ENCODE data around the gene PLSCR2.
"Not testable (repeated sequence)": the region's sequence is repeated elsewhere in the genome, so short reads cannot be mapped to it uniquely, and the experiment has no call there.

The PLSCR2 gene

DNA sequence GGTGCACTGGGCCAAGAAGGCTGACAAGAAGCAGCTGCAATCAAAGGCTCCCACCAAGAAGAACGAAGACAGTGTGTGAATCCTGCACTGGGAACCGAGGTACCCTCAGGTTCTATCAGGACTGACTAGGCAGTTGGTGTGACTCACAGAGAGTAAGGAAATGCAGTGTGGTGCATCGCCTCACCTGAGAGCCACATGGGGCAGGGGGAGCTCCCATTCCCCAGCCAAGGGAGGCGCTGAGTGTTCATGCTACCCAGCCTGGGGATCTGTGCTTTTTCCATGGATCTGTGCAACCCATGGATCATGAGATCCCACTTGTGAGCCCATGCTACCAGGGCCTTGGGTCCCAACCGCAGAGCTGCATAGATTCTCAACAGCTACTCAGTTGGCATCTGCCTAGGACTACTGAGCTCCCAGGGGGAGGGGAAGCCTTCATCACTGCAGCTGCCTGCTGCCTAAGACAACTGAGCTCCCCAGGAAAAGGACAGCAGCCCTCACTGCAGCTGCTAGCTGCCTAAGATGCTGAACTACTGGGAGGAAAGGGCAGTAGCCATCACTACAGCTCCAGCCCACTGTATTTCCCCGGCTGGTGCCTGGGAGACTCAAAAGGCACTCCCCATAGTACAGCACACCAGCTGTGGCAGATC lies 6.9 kb upstream of the PLSCR2 start:
- no peak for FAIRE-seq

GRCh38 chr3:146474976-146475375 lies 5.6 kb upstream of the PLSCR2 start:
- not testable (repeated sequence) for FAIRE-seq

GRCh38 chr3:146473726-146474125 lies 4.4 kb upstream of the PLSCR2 start:
- FAIRE-seq: no peak

DNA sequence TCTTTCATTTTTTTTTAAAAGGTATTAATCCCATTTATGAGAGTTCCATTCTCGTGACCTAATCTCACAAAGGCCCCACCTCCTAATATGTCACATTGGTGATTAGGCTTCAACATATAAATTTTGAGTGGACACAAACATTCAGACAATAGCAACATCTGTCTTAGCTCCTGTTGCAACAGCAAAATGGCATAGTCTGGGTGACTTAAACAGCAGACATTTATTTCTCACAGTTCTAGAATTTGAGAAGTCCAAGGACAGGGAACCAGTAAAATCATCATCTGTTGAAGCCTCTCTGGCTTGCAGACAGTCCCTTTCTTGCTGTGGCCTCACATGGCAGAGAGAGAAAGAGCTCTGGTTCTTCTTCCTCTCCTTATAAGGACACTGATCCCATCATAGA lies 3.2 kb upstream of the PLSCR2 start:
- no peak for FAIRE-seq

DNA sequence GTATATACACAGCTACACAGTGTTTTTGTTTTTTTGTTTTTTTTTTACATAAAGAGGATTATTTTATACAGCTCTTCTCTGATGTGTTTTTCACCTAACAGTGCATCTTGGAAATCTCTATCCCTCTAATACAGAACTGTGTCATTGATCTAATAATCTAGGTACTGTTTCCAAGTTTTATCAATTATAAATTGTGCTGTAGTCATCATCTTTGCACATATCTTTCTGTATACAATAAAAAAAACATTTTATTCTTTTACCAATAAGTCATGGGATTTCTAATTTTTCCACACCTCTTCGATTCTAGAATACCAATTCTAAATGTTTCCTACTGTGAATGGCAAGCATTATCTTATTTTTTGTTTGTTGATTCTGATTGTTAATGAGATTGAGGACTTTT lies 1.7 kb upstream of the PLSCR2 start:
- no peak for FAIRE-seq

DNA sequence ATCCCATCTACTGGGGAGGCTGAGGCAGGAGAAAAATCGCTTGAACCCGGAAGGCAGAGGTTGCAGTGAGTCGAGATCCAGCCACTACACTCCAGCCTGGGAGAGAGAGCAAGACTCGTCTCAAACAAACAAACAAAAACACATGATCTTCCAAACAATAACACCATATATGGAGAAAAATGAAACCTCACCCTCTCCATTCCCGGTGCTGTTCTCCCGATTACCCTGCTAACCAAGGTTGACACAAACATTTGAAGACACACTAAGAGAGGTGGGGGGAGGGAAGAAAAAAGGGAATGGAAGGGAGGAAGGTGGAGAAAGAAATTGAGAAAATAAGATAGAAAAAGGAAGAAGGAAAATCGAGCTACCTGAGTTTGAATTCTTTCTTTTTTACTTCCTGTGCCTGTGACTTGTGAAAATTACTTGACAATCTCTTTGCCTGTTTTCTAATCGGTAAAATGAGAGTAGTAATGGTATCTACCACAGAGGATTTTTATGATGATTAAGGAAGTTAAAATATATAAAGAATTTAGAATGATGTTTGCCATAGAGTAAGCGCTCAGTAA lies 1.1 kb upstream of the PLSCR2 start:
- no peak for FAIRE-seq

DNA sequence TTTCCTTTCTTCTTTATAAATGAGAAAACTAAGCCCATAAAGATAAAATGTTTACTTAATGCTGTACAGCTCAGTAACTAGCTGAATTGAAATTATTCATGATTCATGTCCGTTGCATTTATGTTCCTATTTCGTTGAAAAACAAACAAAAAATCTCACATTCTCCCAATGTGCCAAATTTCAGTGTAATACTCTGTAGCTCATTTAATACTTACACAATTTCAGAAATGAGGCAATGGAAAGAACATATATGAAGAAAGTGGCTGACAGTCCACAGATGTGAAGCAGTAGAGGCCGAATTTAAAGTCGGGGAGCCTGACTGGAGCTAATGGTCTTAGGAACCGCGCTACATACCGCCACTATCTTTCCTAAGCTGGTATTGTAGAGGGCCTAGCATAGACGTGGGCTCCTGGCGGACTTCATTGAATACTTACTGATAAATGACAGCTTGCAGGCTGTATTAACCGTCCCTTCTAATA lies 651 bp downstream of the PLSCR2 start:
- no peak for FAIRE-seq

DNA sequence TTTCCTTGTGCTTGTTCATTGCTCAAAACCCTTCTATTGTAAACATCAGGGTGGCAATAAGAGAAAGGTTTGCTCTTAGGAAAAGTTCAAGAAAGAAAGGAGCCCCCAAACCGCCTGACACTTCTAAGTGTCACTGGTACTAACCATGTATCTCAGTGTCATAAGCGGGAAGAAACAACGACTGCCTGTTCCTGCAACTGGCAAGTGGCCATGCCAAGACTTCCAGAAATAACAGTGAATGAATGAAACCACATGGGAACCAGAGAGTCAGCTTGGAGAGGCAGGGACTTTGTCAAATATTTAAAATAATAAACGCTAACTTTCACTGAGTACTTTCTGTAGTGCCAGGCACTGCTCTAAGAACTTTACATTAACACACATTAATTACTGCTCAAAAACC lies 1.1 kb downstream of the PLSCR2 start:
- FAIRE-seq: no peak

GRCh38 chr3:146466604-146467003 lies 2.8 kb downstream of the PLSCR2 start:
- no peak for FAIRE-seq

DNA sequence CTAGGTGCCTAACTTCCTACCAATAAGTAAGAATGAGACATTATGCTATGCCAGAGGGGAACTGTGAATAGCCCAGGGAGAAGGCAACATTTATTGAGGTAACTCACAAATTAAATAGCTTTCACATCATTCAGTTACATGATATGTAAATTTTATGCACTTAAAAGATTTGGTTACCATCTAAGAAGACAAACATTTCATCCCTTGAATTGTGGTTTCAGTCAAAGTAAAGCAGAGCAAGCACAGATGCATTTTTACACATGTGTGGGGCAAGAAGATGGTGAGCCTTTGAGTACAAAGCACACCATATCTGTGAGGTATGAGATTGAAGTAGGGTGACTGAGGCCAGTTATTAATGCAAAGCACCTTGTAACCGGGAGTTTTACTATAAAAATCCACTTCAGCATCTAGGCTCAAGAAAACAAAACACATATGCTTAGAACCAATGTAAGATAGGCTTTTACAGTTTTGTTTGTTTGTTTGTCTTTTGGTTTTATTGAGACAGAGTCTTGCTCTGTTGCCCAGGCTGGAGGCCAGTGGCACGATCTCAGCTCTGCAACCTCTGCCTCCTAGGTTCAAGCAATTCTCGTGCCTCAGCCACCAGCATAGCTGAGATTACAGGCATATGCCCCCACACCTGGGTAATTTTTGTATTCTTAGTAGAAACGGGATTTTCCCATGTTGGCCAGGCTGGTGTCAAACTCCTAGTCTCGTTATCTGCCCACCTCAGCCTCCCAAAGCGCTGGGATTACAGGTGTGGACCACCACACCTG lies 3.5 kb downstream of the PLSCR2 start:
- no peak for FAIRE-seq

GRCh38 chr3:146464783-146465182 lies 4.6 kb downstream of the PLSCR2 start:
- FAIRE-seq: no peak

GRCh38 chr3:146464005-146464595 lies 5.3 kb downstream of the PLSCR2 start:
- FAIRE-seq: no peak

- no peak for FAIRE-seq
Observed at GRCh38 chr3:146454796-146455195, 14.6 kb downstream of the PLSCR2 start.

DNA sequence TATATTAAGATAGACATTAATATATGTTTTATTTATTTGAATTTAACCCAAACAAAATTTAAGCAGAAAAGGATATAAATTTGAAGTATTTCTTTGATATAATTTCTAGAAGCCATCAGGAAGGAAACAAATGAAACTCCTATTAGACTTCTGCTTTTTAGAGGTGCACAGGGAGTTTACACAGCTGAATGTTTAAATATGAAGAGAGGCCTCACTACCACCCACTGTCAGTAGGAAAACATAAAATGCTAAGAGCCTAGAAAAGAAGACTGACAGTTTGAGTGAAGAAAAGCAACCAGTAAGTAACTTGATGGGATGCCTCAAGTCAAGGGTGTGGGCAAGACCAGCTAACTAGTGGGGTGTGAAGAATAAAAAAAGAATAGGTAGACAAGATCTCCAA lies 19.7 kb downstream of the PLSCR2 start:
- FAIRE-seq: no peak

DNA sequence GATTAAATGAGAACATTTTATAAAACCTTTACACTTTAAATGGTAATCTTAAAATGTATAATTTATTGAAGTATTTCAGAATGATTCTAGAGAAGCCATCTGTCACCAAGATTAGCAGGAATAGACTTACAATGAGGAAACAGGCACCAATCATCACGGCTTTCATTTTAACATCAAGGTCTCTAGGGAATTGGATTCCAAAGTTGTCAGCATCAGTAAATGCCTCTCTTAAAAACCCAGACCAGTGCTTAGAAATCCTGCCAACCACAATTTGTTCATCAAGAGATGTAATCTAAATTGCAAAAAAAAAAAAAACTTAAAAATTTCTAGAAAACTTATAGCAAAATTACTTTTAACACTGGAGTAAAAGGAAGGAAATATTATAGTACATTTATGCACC lies 20.3 kb downstream of the PLSCR2 start:
- no peak for FAIRE-seq

DNA sequence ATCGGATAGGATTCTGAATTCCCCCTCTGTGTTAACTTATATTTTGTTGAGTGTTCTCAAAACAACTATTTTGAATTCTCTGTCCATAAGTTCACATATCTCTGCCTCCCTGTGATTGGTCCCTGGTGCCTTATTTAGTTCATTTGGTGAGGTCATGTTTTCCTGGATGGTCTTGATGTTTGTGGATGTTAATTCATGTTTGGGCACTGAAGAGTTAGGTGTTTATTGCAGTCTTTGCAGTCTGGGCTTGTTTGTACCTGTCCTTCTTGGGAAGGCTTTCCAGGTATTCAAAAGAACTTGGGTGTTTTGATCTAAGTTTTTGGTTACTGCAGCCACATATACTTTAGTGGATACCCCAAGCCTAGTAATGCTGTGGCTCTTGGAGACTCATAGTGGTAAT lies 23.3 kb downstream of the PLSCR2 start:
- no peak for FAIRE-seq

DNA sequence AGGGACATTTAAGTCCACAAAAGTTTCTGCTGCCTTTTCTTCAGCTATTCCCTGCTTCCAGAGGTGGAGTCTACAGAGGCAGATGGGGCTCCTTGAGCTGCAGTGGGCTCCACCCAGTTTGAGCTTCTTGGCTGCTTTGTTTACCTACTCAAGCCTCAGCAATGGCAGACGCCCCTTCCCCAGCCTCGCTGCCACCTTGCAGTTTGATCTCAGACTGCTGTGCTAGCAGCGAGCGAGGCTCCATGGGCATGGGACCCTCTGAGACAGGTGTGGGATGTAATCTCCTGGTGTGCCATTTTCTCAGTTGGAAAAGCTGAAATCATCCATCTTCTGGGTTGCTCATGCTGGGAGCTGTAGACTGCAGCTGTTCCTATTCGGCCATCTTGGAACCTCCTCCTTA lies 29.1 kb downstream of the PLSCR2 start:
- FAIRE-seq: not testable (repeated sequence)

DNA sequence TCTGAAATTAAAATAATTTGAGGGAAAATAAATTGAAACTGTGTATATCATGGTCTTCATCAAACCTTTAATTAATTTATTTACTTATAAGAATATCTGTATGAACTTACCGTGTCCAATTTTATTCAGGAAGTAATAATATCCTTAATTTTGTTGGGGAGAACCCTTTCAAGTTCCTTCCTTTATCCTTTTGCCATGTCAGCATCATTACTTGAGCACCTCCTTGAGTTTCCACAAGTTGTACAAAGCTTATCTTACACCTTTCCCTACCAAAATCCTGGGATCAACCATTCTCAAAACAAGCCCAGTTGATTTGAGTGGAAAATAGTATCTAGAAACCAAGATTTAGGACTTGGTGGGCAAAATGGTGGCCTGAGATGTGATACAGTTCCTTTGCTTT lies 37.3 kb downstream of the PLSCR2 start:
- FAIRE-seq: no peak

DNA sequence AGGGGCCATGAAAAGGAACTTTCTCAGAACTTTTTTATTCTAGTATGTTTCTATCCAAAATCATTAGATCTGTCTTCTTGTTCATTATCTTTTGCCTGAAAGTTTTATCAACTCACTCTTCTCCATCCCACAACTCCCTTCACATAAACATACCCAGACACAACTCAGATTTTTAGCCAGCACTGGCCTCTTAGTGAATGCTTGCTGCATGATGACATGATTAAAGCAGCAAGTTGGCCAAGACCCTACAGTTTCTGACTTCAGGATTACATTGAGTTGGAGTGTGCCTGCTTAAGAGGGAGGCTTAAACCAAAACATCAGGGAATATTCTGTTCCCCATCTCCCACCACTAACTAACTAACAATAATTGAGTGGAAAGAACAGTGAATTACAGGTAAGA lies 38.1 kb downstream of the PLSCR2 start:
- no peak for FAIRE-seq

DNA sequence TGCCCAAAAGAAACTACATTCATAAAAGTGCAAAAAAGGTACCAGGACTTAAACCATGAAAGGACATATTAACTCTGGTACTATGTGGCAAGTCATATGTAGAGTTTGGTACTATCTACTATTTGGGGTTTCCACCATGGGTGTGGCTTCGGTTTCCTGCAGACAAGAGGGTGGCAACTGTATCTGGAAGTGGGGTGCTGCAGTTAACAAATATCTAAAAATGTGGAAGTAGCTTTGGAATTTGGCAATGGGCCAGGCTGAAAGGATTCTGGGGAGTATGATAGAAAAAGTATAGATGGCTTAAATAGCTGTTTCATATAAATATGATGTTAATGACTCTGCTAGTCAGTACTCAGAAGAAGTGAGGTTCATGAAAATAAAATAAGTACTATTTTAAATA lies 44.0 kb downstream of the PLSCR2 start:
- FAIRE-seq: no peak

DNA sequence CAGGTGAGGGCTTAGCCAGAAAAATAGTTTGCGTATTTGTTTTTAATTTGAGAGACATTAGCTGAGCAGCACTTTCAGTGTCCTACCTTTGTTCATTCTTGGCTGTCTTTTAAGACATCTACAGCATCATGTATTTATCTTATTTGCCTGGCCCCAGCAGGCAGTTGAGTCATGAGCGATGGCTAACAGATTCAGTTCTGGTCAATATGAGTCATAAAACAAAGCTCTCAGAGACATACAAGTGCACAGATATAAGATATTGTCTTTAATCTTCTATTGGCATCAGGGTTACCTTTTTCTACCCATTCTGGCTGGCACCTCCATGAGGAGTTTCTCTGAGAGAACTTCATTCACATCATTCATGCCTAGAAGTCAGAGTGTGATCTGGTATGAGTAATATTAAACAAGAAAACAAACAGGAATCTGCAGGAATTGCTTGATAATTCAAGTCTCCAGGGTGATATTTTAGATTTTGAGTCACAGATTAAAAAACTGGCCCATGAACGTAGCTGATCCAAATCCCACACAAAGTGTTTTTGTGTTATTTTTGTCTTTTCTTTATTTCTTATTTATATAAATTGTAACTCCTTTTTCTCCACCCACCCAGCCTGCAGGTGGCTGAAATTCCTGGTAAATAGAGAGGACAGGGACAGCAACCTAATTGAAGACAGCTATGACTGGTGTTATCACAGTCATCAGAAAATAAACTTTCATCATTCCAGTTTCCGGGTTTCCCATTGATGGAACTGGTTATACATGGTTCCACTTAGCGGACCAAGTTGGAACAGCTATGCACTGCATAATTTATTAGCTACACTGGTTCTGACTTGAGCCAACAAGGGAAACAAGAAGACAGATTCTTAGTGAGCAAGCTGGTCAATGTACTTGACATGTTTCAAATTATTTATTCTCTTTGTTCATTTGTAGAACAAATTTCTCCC lies 47.3 kb downstream of the PLSCR2 start:
- FAIRE-seq: no peak

GRCh38 chr3:146416366-146416765 lies 53.0 kb downstream of the PLSCR2 start:
- FAIRE-seq: no peak

- FAIRE-seq: no peak
Observed at GRCh38 chr3:146414010-146414409, 55.4 kb downstream of the PLSCR2 start.

All from TTC549 (cell line).